ENCODE data around the gene OR2S2.
"Not testable (repeated sequence)": the region's sequence is repeated elsewhere in the genome, so short reads cannot be mapped to it uniquely, and the experiment has no call there.

DNA sequence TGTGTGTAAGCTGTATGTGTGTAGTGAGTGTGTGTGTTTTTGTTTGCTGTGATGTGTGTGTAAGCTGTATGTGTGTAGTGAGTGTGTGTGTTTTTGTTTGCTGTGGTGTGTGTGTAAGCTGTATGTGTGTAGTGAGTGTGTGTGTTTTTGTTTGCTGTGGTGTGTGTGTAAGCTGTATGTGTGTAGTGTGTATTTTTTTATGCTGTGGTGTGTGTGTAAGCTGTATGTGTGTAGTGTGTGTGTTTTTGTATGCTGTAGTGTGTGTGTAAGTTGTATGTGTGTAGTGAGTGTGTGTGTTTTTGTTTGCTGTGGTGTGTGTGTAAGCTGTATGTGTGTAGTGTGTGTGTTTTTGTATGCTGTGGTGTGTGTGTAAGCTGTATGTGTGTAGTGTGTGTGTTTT lies 44.5 kb downstream of the OR2S2 start:
- TF ChIP-seq CTCF (conservative IDR thresholded peaks at IDR 0.05; ENCODE audit: low read depth, low read length); EZH2 (IDR thresholded peaks at IDR 0.05; ENCODE audit: borderline replicate concordance, low read depth, low read length, poor library complexity, severe bottlenecking): not testable (repeated sequence)

All from A673 (cell line).